Activated naive CD4-positive, alpha-beta T cell (primary cell): ENCODE measurements around the gene CABYR.
A peak's percentile ranks its signal among the peaks of the same experiment; 100 is the strongest.
"Not testable (repeated sequence)": the region's sequence is repeated elsewhere in the genome, so short reads cannot be mapped to it uniquely, and the experiment has no call there.

Experiments
- DNase-seq, 4 experiments: peaks; one replicate each; lab custom pipeline; 2025; lab: John Stamatoyannopoulos, UW

The CABYR gene

DNA sequence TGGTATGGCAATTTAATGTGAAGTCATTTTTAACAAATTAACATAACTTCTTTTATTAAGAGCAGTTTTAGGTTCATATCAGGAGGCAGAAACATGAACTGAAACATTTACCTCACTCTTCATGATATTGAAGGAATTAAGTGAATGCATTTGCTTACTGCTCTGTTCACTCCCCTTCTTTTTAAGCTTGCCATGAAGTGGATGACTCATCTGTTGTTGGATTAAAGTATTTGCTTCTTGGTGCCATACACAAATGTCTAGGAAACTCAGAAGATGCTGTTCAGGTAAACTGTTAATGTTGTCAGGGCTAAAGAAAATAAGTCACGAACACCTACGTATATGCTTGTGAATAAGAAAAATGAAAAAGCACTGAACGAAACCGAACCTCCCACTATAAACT, 10.2 kb upstream of the CABYR start:
- DNase-seq = no peak

DNA sequence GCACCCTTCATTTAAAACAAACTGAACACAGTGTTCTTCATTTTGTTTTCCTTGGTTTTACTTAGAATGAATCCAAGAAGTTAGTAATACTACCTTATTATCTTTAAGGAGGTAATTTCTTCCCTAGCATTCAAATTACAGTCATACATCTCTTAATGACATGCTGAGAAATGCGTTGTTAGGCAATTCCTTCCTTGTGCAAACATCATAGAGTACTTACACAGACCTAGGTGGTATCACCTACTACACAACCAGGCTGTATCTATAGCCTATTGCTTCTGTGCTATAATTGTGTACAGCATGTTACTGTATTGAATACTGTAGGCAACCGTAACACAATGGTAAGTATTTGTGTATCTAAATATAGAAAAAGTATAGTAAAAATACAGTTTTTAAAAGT, 8.4 kb upstream of the CABYR start:
- DNase-seq = no peak

DNA sequence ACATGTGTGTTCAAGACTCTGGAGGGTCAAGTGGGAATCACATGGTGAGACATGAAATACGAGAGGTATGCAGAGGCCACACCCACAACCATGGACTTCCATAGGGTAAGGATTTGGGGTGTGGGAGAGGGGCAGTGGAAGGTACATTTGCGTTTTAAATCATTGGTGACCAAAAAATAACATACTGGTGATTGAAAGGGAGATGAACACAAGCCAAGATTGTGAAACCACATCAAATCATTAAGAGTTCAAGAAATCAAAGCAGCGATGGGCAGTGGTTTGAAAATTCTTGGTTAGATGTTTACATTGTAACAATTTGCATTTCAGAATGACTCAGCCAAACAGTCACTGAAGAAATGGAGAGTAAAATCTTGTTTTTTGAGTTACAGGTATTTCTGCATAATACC, 1.9 kb upstream of the CABYR start:
- no peak for DNase-seq

- no peak for DNase-seq
Observed at GRCh38 chr18:24138409-24138788, 463 bp upstream of the CABYR start.

GRCh38 chr18:24140697-24141096, 1.8 kb downstream of the CABYR start:
- DNase-seq = no peak

GRCh38 chr18:24142376-24142775, 3.5 kb downstream of the CABYR start:
- DNase-seq = no peak

- DNase-seq = not testable (repeated sequence)
Observed at GRCh38 chr18:24149591-24149990, 10.7 kb downstream of the CABYR start.

DNA sequence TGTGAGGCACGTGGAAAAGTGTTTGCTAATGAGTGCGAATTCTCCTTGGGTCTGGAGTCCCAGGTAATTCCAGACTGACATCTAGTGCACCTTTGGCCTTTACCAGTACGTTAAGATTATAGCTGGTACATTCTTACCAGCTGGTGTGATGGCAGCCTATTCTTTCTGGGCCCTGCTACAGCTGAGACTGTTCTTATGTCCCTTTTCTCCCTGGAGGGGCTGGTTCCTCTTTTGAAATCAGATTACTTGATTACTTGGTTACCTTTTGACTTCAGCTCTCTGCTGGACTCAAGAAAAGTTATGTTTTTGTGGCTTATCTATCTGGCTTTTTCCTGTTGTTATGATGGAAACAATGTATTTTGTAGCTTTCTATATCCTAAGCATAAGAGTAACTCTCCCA, 14.5 kb downstream of the CABYR start:
- no peak for DNase-seq

GRCh38 chr18:24157855-24158254, 19.0 kb downstream of the CABYR start:
- no peak for DNase-seq

DNA sequence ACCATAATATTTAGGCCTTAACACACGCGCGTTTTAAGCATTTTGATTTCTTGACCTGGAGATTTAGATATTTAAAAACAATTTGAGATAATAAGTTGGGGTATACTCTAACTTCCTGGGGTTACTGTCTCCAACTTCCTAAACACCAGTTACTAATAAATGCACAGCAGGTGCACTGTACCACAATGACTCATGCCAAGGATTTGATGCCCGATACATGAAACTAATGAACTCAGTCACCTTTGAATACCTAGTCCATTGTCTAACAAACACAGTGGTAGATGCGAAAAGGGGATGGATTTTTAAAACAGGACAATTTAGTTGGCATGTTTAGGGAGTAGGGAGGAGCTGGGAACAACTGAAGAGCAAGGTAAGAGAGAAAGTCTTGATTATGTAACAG, 21.2 kb downstream of the CABYR start:
- no peak for DNase-seq

DNA sequence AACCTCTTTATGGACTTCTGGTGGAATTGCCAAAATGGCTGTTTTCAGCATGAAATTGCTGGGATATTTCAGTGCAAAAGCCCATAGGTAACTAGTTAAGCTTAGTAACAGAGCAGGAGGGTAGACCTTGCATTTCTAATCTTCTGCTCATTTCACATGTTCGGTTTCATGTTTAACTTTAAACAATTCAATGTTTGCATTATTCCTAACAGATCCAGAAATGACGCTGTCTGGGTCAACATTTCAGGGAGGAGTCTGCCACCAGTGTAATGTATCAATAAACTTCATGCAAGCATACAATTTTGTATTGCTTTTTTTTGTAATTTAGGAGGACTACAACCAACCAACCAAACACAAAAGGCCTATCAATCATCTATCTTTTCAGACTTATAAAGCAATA, 22.4 kb downstream of the CABYR start:
- DNase-seq = no peak

GRCh38 chr18:24168496-24168895, 29.6 kb downstream of the CABYR start:
- DNase-seq = no peak

DNA sequence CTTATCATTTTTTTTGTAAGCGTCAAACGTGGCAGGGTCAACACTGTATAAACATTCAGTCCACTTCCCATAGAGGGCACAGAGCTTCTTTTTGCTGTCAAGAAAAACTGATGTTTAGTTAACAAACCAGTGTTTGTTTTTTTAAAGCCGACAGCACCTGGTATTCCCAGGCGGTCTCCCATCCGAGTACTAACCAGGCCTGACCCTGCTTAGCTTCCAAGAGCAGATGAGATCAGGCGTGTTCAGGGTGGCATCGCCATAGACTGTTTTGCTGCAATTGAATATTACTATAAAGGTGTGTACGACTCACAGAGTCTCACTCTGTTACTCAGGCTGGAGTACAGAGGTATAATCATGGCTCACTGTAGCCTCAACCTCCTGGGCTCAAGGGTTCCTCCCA, 31.5 kb downstream of the CABYR start:
- DNase-seq = no peak

DNA sequence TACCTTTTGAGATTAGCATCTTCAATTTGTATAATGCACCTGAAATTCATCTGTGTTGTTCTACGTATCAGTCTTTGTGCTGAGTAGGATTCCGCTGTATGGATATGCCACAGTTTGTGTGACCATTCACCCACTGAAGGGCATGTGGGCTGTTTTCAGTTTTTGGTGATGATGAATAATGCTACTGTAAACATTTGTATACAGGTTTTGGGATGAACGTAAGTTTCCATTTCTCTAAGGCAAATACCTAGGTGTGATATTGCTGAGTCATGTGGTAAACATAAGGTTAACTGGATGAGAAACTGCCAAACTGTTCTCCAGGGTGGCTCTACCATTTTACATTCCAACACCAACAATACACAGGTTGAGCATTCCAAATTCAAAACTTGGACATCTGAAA, 35.1 kb downstream of the CABYR start:
- no peak for DNase-seq

- peak in 1 of 4 experiments; percentile 2 for DNase-seq
Observed at GRCh38 chr18:24176727-24177416, 38.0 kb downstream of the CABYR start.

DNA sequence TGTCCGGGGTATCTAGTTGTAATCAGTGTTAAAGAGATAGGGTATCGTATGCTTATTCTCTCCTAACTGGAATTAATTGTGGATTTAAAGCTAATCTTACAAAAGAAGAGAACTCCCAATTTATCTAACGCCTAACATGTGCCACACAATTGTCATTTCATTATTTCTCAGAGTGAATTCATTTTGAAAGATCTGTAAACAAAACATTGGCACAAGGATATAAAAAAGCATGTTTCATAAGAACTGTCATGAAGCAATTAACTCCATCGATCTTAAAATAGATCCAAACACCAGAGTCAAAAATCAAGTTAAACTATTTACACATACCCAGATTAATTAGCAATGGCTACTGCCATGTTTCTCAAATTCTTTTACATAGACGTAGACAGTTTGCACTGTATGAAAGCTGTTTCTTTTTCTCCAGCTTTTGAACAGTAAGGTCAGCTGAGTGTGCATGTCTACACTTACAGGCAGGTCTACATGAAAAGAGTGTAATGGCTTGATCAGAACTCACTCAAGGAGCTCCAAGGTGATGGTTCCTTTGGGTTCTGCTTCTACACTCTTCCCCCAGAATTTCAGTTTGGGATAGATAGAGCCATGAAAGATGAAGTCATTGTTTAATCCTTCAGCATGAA, 38.8 kb downstream of the CABYR start:
- no peak for DNase-seq

DNA sequence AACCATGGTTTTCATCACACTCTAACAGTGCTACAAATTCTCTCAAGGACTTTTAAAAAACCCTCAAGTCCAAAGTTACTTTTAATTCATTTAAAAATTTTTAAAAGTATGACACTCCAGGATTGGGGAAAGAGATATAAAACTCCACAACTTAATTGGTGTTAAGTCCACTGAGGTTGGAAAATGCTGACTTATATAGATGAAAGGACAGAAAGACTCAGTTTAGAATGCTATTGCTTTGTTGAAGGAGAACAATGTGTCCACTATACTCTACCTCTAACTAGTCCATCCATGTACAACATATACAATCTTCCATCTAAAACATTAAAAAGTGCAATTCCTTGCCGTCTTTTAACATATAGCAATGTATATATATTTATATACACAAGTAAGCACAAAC, 41.2 kb downstream of the CABYR start:
- DNase-seq = no peak

DNA sequence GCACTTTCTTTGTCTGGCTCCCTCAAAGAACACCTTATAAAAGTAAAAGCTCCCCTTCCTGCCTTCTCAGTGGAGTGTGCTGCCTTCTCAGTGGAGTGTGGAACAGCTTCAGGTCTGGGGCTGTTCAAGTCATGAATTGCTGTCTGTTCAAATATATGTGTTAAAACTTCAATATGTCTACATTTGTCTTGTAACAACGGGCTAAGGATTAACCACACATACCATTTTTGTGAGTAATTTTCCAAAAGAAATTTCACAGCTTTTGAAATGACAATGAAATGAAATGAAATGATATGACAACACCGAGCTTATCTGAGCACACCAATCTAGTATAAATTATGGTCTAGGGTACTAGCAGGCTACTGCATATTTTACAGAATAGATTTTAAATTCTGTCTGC, 42.9 kb downstream of the CABYR start:
- no peak for DNase-seq

- DNase-seq = no peak
Observed at GRCh38 chr18:24185805-24186204, 46.9 kb downstream of the CABYR start.

- DNase-seq = no peak
Observed at GRCh38 chr18:24187049-24187448, 48.2 kb downstream of the CABYR start.

DNA sequence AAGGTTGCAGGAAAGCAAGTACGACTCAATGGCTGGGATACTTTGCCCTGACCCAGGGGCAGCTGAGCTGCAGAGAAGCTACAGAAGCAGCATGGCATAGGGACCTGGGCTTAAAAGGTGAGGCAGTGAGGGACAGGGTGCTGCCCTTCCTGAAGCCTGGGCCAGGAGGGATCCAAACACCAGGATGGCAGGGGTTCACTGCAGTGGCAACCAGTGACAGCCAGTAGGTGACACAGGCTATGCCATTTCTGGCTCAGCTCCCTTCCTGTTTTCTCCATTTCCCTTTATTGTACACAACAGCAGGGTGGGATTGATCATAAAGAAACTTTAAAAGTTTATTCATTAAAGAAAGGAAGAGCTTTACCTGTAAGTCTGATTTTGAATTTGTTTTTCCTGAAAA, 48.8 kb downstream of the CABYR start:
- no peak for DNase-seq

DNA sequence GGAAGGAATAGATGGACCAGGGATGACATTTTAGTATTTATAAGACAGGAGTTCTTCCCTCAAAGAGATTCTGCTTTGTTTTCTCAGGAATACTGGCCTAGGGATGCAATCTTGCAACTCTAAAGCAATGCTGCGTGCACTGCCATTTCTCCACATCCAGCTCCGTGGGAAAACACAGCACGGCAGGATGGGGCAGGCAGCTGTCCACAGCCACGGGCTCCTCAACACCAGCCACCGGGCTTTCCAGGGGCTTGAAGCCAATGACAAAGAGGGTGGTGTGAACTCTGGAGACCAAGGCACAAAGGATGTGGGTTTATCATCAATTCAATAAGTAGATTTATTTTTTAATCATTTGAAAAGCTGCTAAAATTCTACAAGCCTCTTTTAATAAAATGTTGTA, 49.3 kb downstream of the CABYR start:
- DNase-seq = no peak

DNA sequence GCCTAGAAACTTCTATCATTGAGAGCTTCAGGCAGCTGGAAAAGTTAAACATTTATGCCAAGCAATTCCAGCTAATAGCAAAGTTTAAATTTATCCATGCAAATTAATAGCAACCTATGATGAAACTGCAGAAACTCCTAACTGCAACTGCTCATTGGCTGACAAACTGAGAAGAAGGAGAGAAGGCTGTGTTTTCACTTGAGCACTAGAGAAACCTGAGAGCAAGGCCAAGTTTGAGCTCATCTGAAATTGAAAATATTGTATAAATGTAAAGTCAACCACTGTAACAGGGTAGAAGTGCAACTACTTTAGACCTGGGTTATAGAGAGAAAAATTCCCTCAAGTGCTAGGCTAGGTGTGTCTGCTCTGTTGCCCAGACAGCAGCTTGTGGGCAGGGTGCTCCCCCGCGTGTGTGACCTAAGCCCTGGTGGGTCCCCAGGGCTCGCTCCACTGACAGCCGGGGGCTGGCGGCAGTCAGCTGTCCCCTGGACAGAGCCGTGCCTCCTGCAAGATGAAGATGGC, 50.2 kb downstream of the CABYR start:
- DNase-seq = no peak
